Ovary (tissue), 3 donors: ENCODE measurements around the gene JUND.

Source experiments
- CTCF ChIP-seq, 3 donors: fragments of 450-650 bp in 2 of 3; fragments of 200-600 bp in 1 of 3; IDR thresholded peaks; one replicate each; pipeline versions ENCODE4 v1.5.1 to v1.8.0; 2016 to 2022; ENCODE audit warnings: antibody characterized with exemption in 3 of 3, mild to moderate bottlenecking in 1 of 3
- EP300 ChIP-seq: sonication (generic); formaldehyde crosslinking; IDR thresholded peaks from one replicate; pipeline ENCODE4 v1.6.1; 2017; ENCODE audit warnings: antibody characterized with exemption
- POLR2A ChIP-seq: fragments of 450-650 bp; IDR thresholded peaks from one replicate; pipeline ENCODE4 v1.6.1; 2017; ENCODE audit warnings: antibody characterized with exemption, mild to moderate bottlenecking, moderate library complexity
- donor health status: DM: no; HTN: no; CAD: no.

GRCh38 chr19:18329035-18329376 lies 47.6 kb upstream of the JUND start:
- TF ChIP-seq POLR2A (no peak), CTCF (IDR thresholded peaks at IDR 0.05) (no peak), EP300 (no peak)
